ENCODE measurements around the gene GSTT2B. TPM values are rescaled to one million over a fixed set of nuclear protein-coding genes. Genes with fewer than 3 reads are reported as not detected.
"Not testable (repeated sequence)": the region's sequence is repeated elsewhere in the genome, so short reads cannot be mapped to it uniquely, and the experiment has no call there.

GSTT2B gene
- total RNA-seq, 1 donor from 2014 or later, result not detected

- intact Hi-C loops (cut with micrococcal nuclease), result loop anchor here (10.0 kb wide), 1 partner anchor 259 kb away; the partner anchor contains the start of gene GGT5
These were observed 25.1 kb upstream of the GSTT2B start for GRCh38 chr22:23986089-23986488.

- intact Hi-C loops (cut with micrococcal nuclease), result loop anchor here (10.0 kb wide), 1 partner anchor 260 kb away; the partner anchor contains the start of gene GGT5
These were observed 23.4 kb upstream of the GSTT2B start for GRCh38 chr22:23984430-23984829.

- intact Hi-C loops (cut with micrococcal nuclease), result loop anchor here (10.0 kb wide), 1 partner anchor 264 kb away; the partner anchor contains the start of gene GGT5
These were observed 19.6 kb upstream of the GSTT2B start for GRCh38 chr22:23980567-23980966.

- intact Hi-C loops (cut with micrococcal nuclease), result loop anchor here (10.0 kb wide), 1 partner anchor 265 kb away; the partner anchor contains the start of gene GGT5
These were observed 18.7 kb upstream of the GSTT2B start, which contains the start of gene GSTT2 for GRCh38 chr22:23979557-23980240. GSTT2 (plus strand) TSS chr22:23980134.

GRCh38 chr22:23977304-23977703 is 16.3 kb upstream of the GSTT2B start:
- intact Hi-C loops (cut with micrococcal nuclease), result not testable (repeated sequence)

GRCh38 chr22:23974836-23975352 is 13.9 kb upstream of the GSTT2B start:
- intact Hi-C loops (cut with micrococcal nuclease), result not testable (repeated sequence)

- intact Hi-C loops (cut with micrococcal nuclease), result not testable (repeated sequence)
These were observed 13.3 kb upstream of the GSTT2B start, which contains the start of gene DDT for GRCh38 chr22:23974345-23974744. DDT (minus strand) TSS chr22:23974441; CDS start chr22:23974414, 27 bp downstream.

- intact Hi-C loops (cut with micrococcal nuclease), result not testable (repeated sequence)
These were observed 10.9 kb upstream of the GSTT2B start for GRCh38 chr22:23971927-23972326.

- intact Hi-C loops (cut with micrococcal nuclease), result no loop called here
These were observed 10.0 kb upstream of the GSTT2B start for GRCh38 chr22:23970816-23971486.

- intact Hi-C loops (cut with micrococcal nuclease), result no loop called here
These were observed 9.2 kb upstream of the GSTT2B start for GRCh38 chr22:23970201-23970641.

GRCh38 chr22:23969071-23969470 is 8.1 kb upstream of the GSTT2B start:
- intact Hi-C loops (cut with micrococcal nuclease), result no loop called here

GRCh38 chr22:23966568-23966967 is 5.6 kb upstream of the GSTT2B start, which contains the start of gene DDTL:
DDTL (plus strand) TSS chr22:23966888; CDS start chr22:23966915, 27 bp downstream.
- intact Hi-C loops (cut with micrococcal nuclease), result not testable (repeated sequence)

GRCh38 chr22:23966094-23966493 is 5.1 kb upstream of the GSTT2B start:
- intact Hi-C loops (cut with micrococcal nuclease), result not testable (repeated sequence)

GRCh38 chr22:23956301-23956900 is 4.6 kb downstream of the GSTT2B start:
- intact Hi-C loops (cut with micrococcal nuclease), result loop anchor here (10.0 kb wide), 1 partner anchor 92 kb away; no protein-coding TSS in a partner anchor

GRCh38 chr22:23955886-23956285 is 5.1 kb downstream of the GSTT2B start:
- intact Hi-C loops (cut with micrococcal nuclease), result loop anchor here (10.0 kb wide), 1 partner anchor 91 kb away; no protein-coding TSS in a partner anchor

- intact Hi-C loops (cut with micrococcal nuclease), result loop anchor here (10.0 kb wide), 1 partner anchor 90 kb away; no protein-coding TSS in a partner anchor
These were observed 6.0 kb downstream of the GSTT2B start for GRCh38 chr22:23954991-23955305.

GRCh38 chr22:23954193-23954990 is 6.6 kb downstream of the GSTT2B start:
- intact Hi-C loops (cut with micrococcal nuclease), result loop anchor here (10.0 kb wide), 1 partner anchor 90 kb away; no protein-coding TSS in a partner anchor

GRCh38 chr22:23953485-23953884 is 7.5 kb downstream of the GSTT2B start:
- intact Hi-C loops (cut with micrococcal nuclease), result loop anchor here (10.0 kb wide), 1 partner anchor 89 kb away; no protein-coding TSS in a partner anchor

- intact Hi-C loops (cut with micrococcal nuclease), result loop anchor here (10.0 kb wide), 1 partner anchor 88 kb away; no protein-coding TSS in a partner anchor
These were observed 8.1 kb downstream of the GSTT2B start for GRCh38 chr22:23952794-23953405.

- intact Hi-C loops (cut with micrococcal nuclease), result loop anchor here (10.0 kb wide), 1 partner anchor 87 kb away; no protein-coding TSS in a partner anchor
These were observed 9.6 kb downstream of the GSTT2B start for GRCh38 chr22:23951383-23951782.

Data from T-helper 2 cell treated with Interferon-gamma antibody and Interleukin-4, amounts not matched to agents 100 ng/mL and 5 ng/mL, for 36 hours (primary cell).